Natural killer cell (primary cell): ENCODE data around the gene ARHGAP6. TPM values are rescaled to one million over a fixed set of nuclear protein-coding genes. Genes with fewer than 3 reads are reported as not detected.

Source experiments
- ATAC-seq, 3 donors: fragments of 150-1000 bp in 2 of 3; fragments of 200-7000 bp in 1 of 3; cut with Tn5 transposase; 1 replicate in 1 of 3; 2 replicates in 2 of 3; pipeline ENCODE4 v1.10.0; 2021; ENCODE audit warnings: mild to moderate bottlenecking in 2 of 3, moderate library complexity in 2 of 3
- DNase-seq, 2 donors: peaks; one replicate each; pipeline versions ENCODE4 v3.0.0 to v3.0.0-alpha.2; 2013 to 2021; ENCODE audit warnings: mixed read lengths in 1 of 2
- H3K27ac ChIP-seq: one replicate; pipeline ENCODE4 v1.5.1; 2013; ENCODE audit warnings: mild to moderate bottlenecking, low read length
- H3K27me3 ChIP-seq: one replicate; pipeline ENCODE4 v1.6.1; 2013; ENCODE audit warnings: low read length; ENCODE audit not compliant: control insufficient read depth, insufficient read depth
- H3K36me3 ChIP-seq: one replicate; pipeline ENCODE4 v1.6.1; 2013; ENCODE audit warnings: low read length; ENCODE audit not compliant: control insufficient read depth, insufficient read depth
- H3K4me1 ChIP-seq: one replicate; pipeline ENCODE4 v1.6.1; 2013; ENCODE audit warnings: low read length; ENCODE audit not compliant: control insufficient read depth, insufficient read depth
- H3K4me3 ChIP-seq: one replicate; pipeline ENCODE4 v1.5.1; 2013; ENCODE audit warnings: low read length
- H3K9me3 ChIP-seq: one replicate; pipeline ENCODE4 v1.6.1; 2013; ENCODE audit warnings: low read length; ENCODE audit not compliant: control insufficient read depth, insufficient read depth
- H3K27ac Mint-ChIP-seq, 2 donors: one replicate each; pipeline ENCODE4 v1.8.0; 2022; ENCODE audit warnings: mild to moderate bottlenecking in 2 of 2, mixed read lengths in 2 of 2, moderate library complexity in 1 of 2
- H3K27me3 Mint-ChIP-seq, 2 donors: one replicate each; pipeline ENCODE4 v1.8.0; 2022; ENCODE audit warnings: low read depth in 2 of 2, mixed read lengths in 2 of 2
- H3K36me3 Mint-ChIP-seq: one replicate; pipeline ENCODE4 v1.8.0; 2022; ENCODE audit warnings: mixed read lengths
- H3K4me1 Mint-ChIP-seq, 2 donors: one replicate each; pipeline ENCODE4 v1.8.0; 2022; ENCODE audit warnings: mixed read lengths in 2 of 2
- H3K4me3 Mint-ChIP-seq: one replicate; pipeline ENCODE4 v1.8.0; 2022; ENCODE audit warnings: mild to moderate bottlenecking, moderate library complexity, mixed read lengths
- H3K9me3 Mint-ChIP-seq, 2 donors: one replicate each; pipeline ENCODE4 v1.8.0; 2022; ENCODE audit warnings: mixed read lengths in 2 of 2
- WGBS: methylation state at CpG from one replicate; pipeline ENCODE4 v1.1.7; 2013; ENCODE audit warnings: missing lambda C conversion rate; ENCODE audit not compliant: insufficient coverage; 5-methylcytosine and 5-hydroxymethylcytosine counted together
- intact Hi-C: fragments of 100-400 bp; cut with micrococcal nuclease; formaldehyde crosslinking; loops from one replicate; pipeline ENCODE4 v1.14.2; 2022
- total RNA-seq, 4 donors: library from RNA; stranded (reverse); fragments of 120-200 nt in 1 of 4; gene quantifications; one replicate each; pipeline versions ENCODE4 v1.2.3 to v1.2.4, GENCODE V29; 2013 to 2022
- TF ChIP-seq, protein P1 (sequence below): fragments of 200-600 bp; IDR thresholded peaks from one replicate; pipeline ENCODE4 v1.8.0; 2022; ENCODE audit warnings: antibody characterized with exemption

ARHGAP6 gene
- total RNA-seq, 3 donors from 2014 or later (not counting 1 experiment from before 2014, with no cell fraction given), result 0.32 to 1.9 (median 1.8) TPM

DNA sequence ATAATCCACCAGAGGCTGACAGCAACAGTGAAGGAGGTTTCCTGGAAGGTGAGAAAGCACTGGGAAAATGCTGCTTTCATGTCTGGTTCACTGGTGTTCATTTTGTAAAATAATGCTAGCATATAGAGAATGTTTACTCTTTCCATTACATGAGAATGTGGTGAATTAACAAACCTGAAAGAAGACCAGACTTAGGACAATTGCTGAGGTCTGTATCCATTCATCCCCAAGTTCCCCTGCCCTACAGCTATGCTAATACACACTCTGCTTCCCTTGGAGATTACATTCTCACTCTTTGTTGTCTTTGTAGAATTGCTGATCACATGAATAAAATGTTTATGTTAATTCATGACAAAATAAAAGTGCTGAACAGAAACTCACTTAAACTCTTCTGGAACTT lies 99.5 kb downstream of the ARHGAP6 start:
- no peaks in the 10 kb centered on the region for H3K4me1 Mint-ChIP-seq
- Histone ChIP-seq H3K36me3 (no peaks in the 10 kb centered on the region), H3K4me3 (no peak overlapping the region), H3K9me3 (no peaks in the 10 kb centered on the region), H3K4me1 (no peaks in the 10 kb centered on the region), H3K27me3 (no peaks in the 10 kb centered on the region), H3K27ac (no peak overlapping the region)
- H3K36me3 Mint-ChIP-seq, result no peaks in the 10 kb centered on the region
- intact Hi-C loops, result no loop called here
- H3K9me3 Mint-ChIP-seq, result no peaks in the 10 kb centered on the region
- DNase-seq (no peak), ATAC-seq (no peak)
- H3K4me3 Mint-ChIP-seq, result no peak overlapping the region
- peaks cover 0 to 15% of the 10 kb centered on the region in 2 donors for H3K27me3 Mint-ChIP-seq
- no peak overlapping the region for H3K27ac Mint-ChIP-seq
- TF ChIP-seq, protein P1, sequence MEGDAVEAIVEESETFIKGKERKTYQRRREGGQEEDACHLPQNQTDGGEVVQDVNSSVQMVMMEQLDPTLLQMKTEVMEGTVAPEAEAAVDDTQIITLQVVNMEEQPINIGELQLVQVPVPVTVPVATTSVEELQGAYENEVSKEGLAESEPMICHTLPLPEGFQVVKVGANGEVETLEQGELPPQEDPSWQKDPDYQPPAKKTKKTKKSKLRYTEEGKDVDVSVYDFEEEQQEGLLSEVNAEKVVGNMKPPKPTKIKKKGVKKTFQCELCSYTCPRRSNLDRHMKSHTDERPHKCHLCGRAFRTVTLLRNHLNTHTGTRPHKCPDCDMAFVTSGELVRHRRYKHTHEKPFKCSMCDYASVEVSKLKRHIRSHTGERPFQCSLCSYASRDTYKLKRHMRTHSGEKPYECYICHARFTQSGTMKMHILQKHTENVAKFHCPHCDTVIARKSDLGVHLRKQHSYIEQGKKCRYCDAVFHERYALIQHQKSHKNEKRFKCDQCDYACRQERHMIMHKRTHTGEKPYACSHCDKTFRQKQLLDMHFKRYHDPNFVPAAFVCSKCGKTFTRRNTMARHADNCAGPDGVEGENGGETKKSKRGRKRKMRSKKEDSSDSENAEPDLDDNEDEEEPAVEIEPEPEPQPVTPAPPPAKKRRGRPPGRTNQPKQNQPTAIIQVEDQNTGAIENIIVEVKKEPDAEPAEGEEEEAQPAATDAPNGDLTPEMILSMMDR, result no peak

DNA sequence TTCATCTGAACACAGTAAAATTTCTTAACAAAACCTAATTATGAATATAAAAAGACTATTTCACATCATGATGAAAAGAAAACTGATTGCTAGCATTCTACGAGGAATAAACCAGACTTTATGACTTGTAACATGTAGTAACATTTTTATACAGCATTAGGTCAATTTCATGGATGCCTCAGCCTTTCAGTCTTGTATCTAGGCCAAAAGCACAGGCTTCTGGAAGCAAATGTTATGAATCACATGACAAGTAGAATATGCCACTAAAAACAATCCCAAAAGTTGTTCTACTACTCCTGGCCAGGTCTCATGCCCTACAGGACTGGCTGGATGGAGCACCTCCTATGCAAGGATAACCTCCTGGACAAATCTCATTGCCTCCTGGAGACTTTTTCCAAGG lies 101.2 kb downstream of the ARHGAP6 start:
- no peaks in the 10 kb centered on the region for H3K36me3 ChIP-seq
- no peaks in the 10 kb centered on the region for H3K4me1 Mint-ChIP-seq
- no peak overlapping the region for H3K27ac Mint-ChIP-seq
- WGBS, result no CpG with 5 or more reads among the region's 1 CpG
- no peaks in the 10 kb centered on the region for H3K9me3 Mint-ChIP-seq
- TF ChIP-seq, protein P1, result no peak
- H3K36me3 Mint-ChIP-seq, result no peaks in the 10 kb centered on the region
- no peaks in the 10 kb centered on the region for H3K4me1 ChIP-seq
- DNase-seq (no peak), ATAC-seq (no peak)
- intact Hi-C loops, result no loop called here
- no peak overlapping the region for H3K4me3 ChIP-seq
- no peak overlapping the region for H3K27ac ChIP-seq
- no peak overlapping the region for H3K4me3 Mint-ChIP-seq
- H3K9me3 ChIP-seq, result no peaks in the 10 kb centered on the region
- peaks cover 0 to 15% of the 10 kb centered on the region in 2 donors for H3K27me3 Mint-ChIP-seq
- H3K27me3 ChIP-seq, result no peaks in the 10 kb centered on the region

DNA sequence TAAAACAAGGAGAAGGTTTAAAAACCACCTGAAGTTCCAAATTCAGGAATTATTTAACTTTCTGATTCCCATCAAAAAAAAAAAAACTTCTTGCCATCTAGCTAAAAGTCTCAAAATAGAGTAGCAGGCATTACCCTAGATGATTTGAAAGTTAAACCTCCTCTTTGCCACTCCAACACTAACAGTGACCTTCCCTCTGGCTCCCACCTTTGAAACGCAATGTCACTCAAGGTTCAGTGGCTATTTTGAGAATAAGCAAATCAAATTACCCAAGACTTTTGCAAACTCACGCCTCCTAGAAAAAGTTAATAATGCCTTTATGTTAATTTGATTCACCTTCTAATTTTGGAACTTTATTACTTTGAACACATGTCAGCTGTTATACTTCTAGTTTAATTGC lies 103.2 kb downstream of the ARHGAP6 start:
- Mint-ChIP-seq H3K27ac (no peak overlapping the region), H3K9me3 (no peaks in the 10 kb centered on the region), H3K4me3 (no peak overlapping the region), H3K36me3 (no peaks in the 10 kb centered on the region), H3K4me1 (no peaks in the 10 kb centered on the region), H3K27me3 (peaks cover 0 to 15% of the 10 kb centered on the region in 2 donors)
- intact Hi-C loops, result no loop called here
- no peaks in the 10 kb centered on the region for H3K27me3 ChIP-seq
- no peak overlapping the region for H3K27ac ChIP-seq
- H3K9me3 ChIP-seq, result no peaks in the 10 kb centered on the region
- TF ChIP-seq, protein P1, result no peak
- no peaks in the 10 kb centered on the region for H3K36me3 ChIP-seq
- WGBS, result no CpG with 5 or more reads among the region's 2 CpGs
- H3K4me3 ChIP-seq, result no peak overlapping the region
- H3K4me1 ChIP-seq, result no peaks in the 10 kb centered on the region
- ATAC-seq, result no peak
- DNase-seq, result no peak

DNA sequence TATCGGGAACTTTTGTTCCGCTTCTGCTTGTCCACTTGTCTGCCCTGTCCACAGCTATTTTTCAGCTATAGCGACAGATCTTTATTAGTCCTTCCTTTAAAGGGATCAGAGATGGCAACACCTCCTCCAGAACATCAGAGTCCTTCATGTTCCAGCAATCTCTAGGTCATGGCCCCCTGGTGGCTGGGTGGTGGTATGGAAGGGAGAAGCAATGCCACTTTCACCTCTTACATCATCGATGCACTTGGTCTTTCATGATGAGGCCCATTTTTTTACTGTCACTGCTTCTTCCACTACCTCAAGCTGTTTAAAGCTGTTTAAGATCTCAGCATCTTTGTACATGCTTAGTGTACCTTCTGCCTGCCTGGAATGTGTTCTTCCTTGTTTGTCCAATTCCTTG lies 106.7 kb downstream of the ARHGAP6 start:
- no peaks in the 10 kb centered on the region for H3K9me3 Mint-ChIP-seq
- DNase-seq (peak; percentile 14 to 60), ATAC-seq (peak in 1 of 3 donors; percentile 52)
- Histone ChIP-seq H3K9me3 (no peaks in the 10 kb centered on the region), H3K4me3 (no peak overlapping the region), H3K27me3 (no peaks in the 10 kb centered on the region), H3K4me1 (no peaks in the 10 kb centered on the region), H3K36me3 (no peaks in the 10 kb centered on the region), H3K27ac (no peak overlapping the region)
- no peaks in the 10 kb centered on the region for H3K4me1 Mint-ChIP-seq
- no peaks in the 10 kb centered on the region for H3K36me3 Mint-ChIP-seq
- TF ChIP-seq, protein P1, result no peak
- peaks cover 0 to 15% of the 10 kb centered on the region in 2 donors for H3K27me3 Mint-ChIP-seq
- no peak overlapping the region for H3K27ac Mint-ChIP-seq
- H3K4me3 Mint-ChIP-seq, result no peak overlapping the region
- WGBS, result 100% methylated on average over 3 of the region's 4 CpGs
- intact Hi-C loops, result no loop called here
